Measurements from ENCODE around the gene PPM1B. TPM values are rescaled to one million over a fixed set of nuclear protein-coding genes. Genes with fewer than 3 reads are reported as not detected.

PPM1B gene
- total and polyA plus RNA-seq, 10 of the 15 experiments (the other 5 are each of a cell fraction or from before 2014, with no cell fraction given): 12.5 to 53.4 (median 33.7) TPM

GRCh38 chr2:44167908-44168680, 581 bp upstream of the PPM1B start (continued):
- TF ChIP-seq ZBTB33 (IDR thresholded peaks at IDR 0.05): no peak
- no peak for TF ChIP-seq RCOR1 (conservative IDR thresholded peaks at IDR 0.05; ENCODE audit: low read depth, low read length)
- no peak for TF ChIP-seq TCF12 (IDR thresholded peaks at IDR 0.05; ENCODE audit: low read depth, low read length)
- TF ChIP-seq PAX5 (IDR thresholded peaks at IDR 0.05; ENCODE audit: borderline replicate concordance, low read depth, low read length): no peak
- TF ChIP-seq, protein P1, sequence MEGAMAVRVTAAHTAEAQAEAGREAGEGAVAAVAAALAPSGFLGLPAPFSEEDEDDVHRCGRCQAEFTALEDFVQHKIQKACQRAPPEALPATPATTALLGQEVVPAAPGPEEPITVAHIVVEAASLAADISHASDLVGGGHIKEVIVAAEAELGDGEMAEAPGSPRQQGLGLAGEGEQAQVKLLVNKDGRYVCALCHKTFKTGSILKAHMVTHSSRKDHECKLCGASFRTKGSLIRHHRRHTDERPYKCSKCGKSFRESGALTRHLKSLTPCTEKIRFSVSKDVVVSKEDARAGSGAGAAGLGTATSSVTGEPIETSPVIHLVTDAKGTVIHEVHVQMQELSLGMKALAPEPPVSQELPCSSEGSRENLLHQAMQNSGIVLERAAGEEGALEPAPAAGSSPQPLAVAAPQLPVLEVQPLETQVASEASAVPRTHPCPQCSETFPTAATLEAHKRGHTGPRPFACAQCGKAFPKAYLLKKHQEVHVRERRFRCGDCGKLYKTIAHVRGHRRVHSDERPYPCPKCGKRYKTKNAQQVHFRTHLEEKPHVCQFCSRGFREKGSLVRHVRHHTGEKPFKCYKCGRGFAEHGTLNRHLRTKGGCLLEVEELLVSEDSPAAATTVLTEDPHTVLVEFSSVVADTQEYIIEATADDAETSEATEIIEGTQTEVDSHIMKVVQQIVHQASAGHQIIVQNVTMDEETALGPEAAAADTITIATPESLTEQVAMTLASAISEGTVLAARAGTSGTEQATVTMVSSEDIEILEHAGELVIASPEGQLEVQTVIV (IDR thresholded peaks at IDR 0.05; ENCODE audit: borderline replicate concordance, partially characterized antibody): peak; percentile 66
- TF ChIP-seq SMARCA5 (IDR thresholded peaks at IDR 0.05): no peak
- no peak for TF ChIP-seq IRF5 (IDR thresholded peaks at IDR 0.05; ENCODE audit: borderline replicate concordance)
- peak; percentile 83 to 86; a peak in 3 of 4 replicates for TF ChIP-seq IKZF2 (IDR thresholded peaks at IDR 0.05)
- no peak for TF ChIP-seq MTA3 (IDR thresholded peaks at IDR 0.05; ENCODE audit: borderline replicate concordance, low read length)
- TF ChIP-seq, protein P2, sequence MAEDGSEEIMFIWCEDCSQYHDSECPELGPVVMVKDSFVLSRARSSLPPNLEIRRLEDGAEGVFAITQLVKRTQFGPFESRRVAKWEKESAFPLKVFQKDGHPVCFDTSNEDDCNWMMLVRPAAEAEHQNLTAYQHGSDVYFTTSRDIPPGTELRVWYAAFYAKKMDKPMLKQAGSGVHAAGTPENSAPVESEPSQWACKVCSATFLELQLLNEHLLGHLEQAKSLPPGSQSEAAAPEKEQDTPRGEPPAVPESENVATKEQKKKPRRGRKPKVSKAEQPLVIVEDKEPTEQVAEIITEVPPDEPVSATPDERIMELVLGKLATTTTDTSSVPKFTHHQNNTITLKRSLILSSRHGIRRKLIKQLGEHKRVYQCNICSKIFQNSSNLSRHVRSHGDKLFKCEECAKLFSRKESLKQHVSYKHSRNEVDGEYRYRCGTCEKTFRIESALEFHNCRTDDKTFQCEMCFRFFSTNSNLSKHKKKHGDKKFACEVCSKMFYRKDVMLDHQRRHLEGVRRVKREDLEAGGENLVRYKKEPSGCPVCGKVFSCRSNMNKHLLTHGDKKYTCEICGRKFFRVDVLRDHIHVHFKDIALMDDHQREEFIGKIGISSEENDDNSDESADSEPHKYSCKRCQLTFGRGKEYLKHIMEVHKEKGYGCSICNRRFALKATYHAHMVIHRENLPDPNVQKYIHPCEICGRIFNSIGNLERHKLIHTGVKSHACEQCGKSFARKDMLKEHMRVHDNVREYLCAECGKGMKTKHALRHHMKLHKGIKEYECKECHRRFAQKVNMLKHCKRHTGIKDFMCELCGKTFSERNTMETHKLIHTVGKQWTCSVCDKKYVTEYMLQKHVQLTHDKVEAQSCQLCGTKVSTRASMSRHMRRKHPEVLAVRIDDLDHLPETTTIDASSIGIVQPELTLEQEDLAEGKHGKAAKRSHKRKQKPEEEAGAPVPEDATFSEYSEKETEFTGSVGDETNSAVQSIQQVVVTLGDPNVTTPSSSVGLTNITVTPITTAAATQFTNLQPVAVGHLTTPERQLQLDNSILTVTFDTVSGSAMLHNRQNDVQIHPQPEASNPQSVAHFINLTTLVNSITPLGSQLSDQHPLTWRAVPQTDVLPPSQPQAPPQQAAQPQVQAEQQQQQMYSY (CRISPR knock-in tag; IDR thresholded peaks at IDR 0.05): no peak
- TF ChIP-seq ZBTB4 (CRISPR knock-in tag; IDR thresholded peaks at IDR 0.05): no peak
- TF ChIP-seq MLLT1 (IDR thresholded peaks at IDR 0.05): 0 out of 2 replicates have a peak, but pooled peaks have one; percentile 69
- no peak for TF ChIP-seq SUPT20H (IDR thresholded peaks at IDR 0.05; ENCODE audit: borderline replicate concordance, control insufficient read depth, low read depth, low read length)
- TF ChIP-seq GABPA (IDR thresholded peaks at IDR 0.05; ENCODE audit: low read depth): no peak

Measured in GM12878 (cell line).